ENCODE results near the gene YY1.

Gene YY1

DNA sequence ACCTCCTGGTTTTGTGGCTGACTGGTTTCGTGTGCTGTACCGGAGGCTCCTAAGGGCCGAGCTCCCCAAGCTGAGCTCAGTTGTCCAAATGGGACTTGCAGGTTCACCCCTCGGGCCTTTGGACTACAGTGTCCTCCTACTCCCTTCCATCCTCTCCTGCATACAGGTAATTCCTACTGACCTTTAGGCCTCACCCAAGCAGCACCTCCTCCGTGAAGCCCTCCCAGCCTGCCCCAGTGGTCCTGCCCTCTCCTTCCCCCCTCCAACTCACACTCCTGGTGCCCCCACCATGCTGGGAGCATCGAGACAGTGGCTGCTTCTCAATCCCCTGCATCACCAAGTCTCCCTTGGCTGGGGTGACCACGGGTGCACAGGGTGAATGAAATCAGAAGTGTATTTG lies 27.1 kb upstream of the YY1 start:
- Histone ChIP-seq H3K9ac (ENCODE audit: insufficient read length) (no peak overlapping the region), H3K9me3 (ENCODE audit: low read depth, low read length) (no peaks in the 10 kb centered on the region), H3K36me3 (ENCODE audit: insufficient read depth, low read length) (no peaks in the 10 kb centered on the region), H3K4me3 (no peak overlapping the region), H3K27ac (no peak overlapping the region)
- no peak for TF ChIP-seq EZH2 (IDR thresholded peaks at IDR 0.05)
- TF ChIP-seq FOXP2 (optimal IDR thresholded peaks at IDR 0.05; ENCODE audit: control extremely low read depth, extremely low read length, insufficient read depth), result no peak
- no peak for DNase-seq (ENCODE audit: low read depth, low spot score)

DNA sequence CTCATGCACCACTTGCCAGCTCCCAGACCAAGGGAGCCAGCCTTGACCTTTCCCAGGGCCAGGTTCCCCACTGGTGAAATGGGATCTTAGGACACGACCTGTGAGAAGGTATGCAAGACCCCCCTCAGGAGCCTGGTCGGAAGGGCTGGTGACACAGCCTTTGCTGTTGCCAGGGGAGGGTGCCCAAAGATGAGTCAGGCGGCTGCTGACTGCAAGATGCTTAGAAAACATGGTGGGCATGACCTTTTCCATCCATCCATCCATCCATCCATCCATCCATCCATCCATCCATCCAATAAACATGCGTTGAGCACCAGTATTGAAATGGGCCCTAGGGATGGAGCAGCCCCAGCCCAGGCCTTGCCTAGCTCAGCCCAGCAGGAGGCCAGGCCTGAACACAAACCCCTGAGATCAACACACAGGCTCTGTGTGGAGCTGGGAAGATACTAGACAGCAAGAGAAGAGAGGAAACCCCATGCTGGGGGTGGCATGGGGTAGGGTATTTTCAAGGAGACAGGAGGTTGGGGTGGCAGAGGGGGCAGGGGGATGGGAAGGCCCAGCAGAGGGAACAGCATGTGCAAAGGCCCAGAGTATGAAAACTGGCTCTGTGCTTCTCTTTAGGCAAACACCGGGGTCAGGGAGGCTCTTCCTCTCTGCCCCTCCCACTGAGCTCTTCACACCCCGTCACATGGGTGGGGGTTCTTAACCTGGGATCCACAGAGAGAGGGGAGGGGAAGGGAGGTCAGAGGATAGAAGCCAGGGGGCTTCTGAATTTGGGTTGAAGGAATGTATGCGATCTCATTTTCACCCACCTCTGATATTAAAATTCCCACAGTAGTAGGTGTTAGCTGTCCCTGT lies 26.2 kb upstream of the YY1 start:
- TF ChIP-seq POLR2AphosphoS5 (IDR thresholded peaks at IDR 0.05; ENCODE audit: borderline replicate concordance, low read depth, low read length), result 0 out of 2 replicates have a peak, but pooled peaks have one; percentile 23
- no peak for TF ChIP-seq FOXP2 (optimal IDR thresholded peaks at IDR 0.05; ENCODE audit: control extremely low read depth, extremely low read length, insufficient read depth)
- TF ChIP-seq EZH2 (IDR thresholded peaks at IDR 0.05), result no peak
- H3K27ac ChIP-seq, result peak overlapping the region; percentile 88; the same call in 1 of the 2 replicates
- H3K4me3 ChIP-seq, result no peak overlapping the region
- peak overlapping the region; percentile 92 for H3K9ac ChIP-seq (ENCODE audit: insufficient read length)
- no peaks in the 10 kb centered on the region for H3K36me3 ChIP-seq (ENCODE audit: insufficient read depth, low read length)
- no peaks in the 10 kb centered on the region for H3K9me3 ChIP-seq (ENCODE audit: low read depth, low read length)
- no peak for DNase-seq (ENCODE audit: low read depth, low spot score)

DNA sequence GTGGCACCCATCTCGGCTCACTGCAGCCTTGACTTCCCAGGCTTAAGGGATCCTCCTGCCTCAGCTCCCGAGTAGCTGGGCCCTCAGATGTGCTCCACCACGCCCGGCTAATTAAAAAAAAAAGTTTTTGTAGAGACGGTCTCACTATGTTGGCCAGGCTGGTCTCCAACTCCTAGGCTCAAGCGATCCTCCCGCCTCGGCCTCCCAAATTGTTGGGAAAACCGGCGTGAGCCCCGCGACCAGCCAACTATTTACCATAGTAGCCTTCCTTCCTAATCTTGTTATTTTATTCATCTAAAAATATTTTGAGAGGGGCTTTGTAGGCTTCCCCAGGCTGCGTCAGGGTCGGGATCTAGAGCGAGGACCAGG lies 25.4 kb upstream of the YY1 start:
- H3K27ac ChIP-seq, result peak overlapping the region; percentile 88
- peak overlapping the region; percentile 96 for H3K4me3 ChIP-seq

DNA sequence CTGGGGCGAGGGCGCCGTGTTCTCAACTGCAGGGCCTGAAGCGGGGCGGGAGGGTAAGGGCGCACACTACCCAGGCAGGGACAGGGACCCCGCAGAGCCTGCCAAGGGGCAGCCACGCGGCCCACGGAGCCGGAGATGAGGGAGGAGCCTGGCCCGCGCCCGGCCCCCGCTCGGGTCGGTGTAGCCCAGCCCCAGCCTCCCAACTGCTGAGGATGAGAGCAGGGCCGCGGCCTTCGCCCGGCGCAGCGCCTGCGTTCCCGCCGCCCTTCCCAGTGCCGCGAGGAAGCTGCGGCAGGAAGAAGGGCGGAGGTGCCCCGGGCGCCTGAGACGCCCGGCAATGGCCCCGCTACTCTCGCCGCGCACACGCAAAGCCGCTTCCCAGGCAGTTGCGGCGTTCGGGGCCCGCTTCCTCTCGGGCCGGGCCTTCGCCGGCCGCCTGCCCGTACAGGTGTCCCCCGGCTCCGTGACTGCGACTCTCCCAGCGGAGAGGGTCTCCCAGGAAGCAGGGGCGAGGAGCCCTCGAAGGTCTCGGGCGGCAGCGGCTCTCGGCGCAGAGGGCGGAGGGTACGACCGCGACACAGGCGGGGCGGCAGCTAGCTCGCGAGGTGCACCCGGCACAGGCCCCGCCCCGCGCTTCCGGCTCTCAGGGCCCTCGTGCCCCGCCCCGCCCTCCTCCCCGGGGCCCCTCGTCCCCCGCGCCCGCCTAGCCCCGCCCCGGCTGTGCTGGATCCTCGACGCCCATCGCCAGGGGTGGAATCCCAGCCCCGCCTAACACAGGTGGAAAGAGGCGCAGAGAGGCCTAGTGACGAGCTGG lies 24.8 kb upstream of the YY1 start:
- TF ChIP-seq EZH2 (IDR thresholded peaks at IDR 0.05), result no peak
- peak; percentile 94 for TF ChIP-seq POLR2AphosphoS5 (IDR thresholded peaks at IDR 0.05; ENCODE audit: borderline replicate concordance, low read depth, low read length)
- peak; percentile 67 for TF ChIP-seq FOXP2 (optimal IDR thresholded peaks at IDR 0.05; ENCODE audit: control extremely low read depth, extremely low read length, insufficient read depth)
- Histone ChIP-seq H3K4me3 (peak overlapping the region; percentile 96), H3K9ac (ENCODE audit: insufficient read length) (peak overlapping the region; percentile 92), H3K9me3 (ENCODE audit: low read depth, low read length) (no peaks in the 10 kb centered on the region), H3K27ac (peak overlapping the region; percentile 88), H3K36me3 (ENCODE audit: insufficient read depth, low read length) (no peaks in the 10 kb centered on the region)
- DNase-seq (ENCODE audit: low read depth, low spot score), result no peak

More for the DNA sequence above, 25.4 kb upstream of the YY1 start:
- TF ChIP-seq FOXP2 (optimal IDR thresholded peaks at IDR 0.05; ENCODE audit: control extremely low read depth, extremely low read length, insufficient read depth), result no peak
- no peak for TF ChIP-seq POLR2AphosphoS5 (IDR thresholded peaks at IDR 0.05; ENCODE audit: borderline replicate concordance, low read depth, low read length)
- TF ChIP-seq EZH2 (IDR thresholded peaks at IDR 0.05), result no peak
- H3K9ac ChIP-seq (ENCODE audit: insufficient read length), result peak overlapping the region; percentile 92
- no peaks in the 10 kb centered on the region for H3K36me3 ChIP-seq (ENCODE audit: insufficient read depth, low read length)
- DNase-seq (ENCODE audit: low read depth, low spot score), result no peak
- H3K9me3 ChIP-seq (ENCODE audit: low read depth, low read length), result no peaks in the 10 kb centered on the region

DNA sequence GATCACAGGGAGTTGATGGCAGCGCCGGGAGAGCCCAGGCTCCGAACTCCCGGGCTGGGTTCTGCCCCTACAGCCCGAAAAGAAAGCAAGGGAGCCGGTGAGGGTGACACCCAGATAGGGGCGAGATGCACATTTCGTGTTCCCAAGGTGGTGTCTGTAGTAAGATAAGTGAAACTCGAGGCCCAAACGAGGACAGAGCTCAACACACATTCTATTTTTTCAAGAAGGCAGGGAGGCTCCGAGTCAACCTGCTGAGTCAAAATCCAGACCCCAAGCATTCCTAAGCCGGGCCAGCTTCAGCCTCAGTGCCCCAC lies 24.2 kb upstream of the YY1 start:
- H3K27ac ChIP-seq, result no peak overlapping the region
- TF ChIP-seq EZH2 (IDR thresholded peaks at IDR 0.05) (no peak), POLR2AphosphoS5 (IDR thresholded peaks at IDR 0.05; ENCODE audit: borderline replicate concordance, low read depth, low read length) (no peak), FOXP2 (optimal IDR thresholded peaks at IDR 0.05; ENCODE audit: control extremely low read depth, extremely low read length, insufficient read depth) (no peak)
- no peak for DNase-seq (ENCODE audit: low read depth, low spot score)
- H3K4me3 ChIP-seq, result peak overlapping the region; percentile 96
- H3K36me3 ChIP-seq (ENCODE audit: insufficient read depth, low read length), result no peaks in the 10 kb centered on the region
- no peaks in the 10 kb centered on the region for H3K9me3 ChIP-seq (ENCODE audit: low read depth, low read length)
- H3K9ac ChIP-seq (ENCODE audit: insufficient read length), result no peak overlapping the region

DNA sequence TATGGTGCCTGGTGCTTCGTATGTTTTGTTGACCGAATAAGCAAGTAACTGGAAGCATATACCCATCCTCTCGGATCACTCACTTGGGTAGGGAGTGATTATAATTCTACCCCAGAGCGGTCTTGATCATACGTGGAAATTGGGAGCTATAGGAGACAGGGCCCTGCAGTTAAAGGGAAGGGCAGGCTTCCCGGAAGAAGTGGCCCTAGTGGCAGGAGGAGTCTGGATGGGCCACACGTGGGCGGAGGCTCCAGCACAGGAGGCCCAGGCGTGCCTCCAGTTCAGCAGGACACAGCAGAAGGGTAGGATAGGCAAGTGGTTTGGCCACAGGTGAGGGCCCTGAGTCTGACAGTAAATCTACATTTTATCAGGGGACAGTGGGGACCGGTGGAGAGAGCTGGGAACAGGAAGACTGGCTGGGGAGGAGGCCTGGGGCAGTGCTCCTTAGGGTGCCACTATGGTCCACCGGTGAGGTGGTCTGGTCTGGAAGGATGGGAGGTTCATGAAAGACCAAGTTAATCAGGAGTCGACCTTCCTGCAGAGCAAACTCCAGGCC lies 23.5 kb upstream of the YY1 start:
- Histone ChIP-seq H3K9ac (ENCODE audit: insufficient read length) (no peak overlapping the region), H3K27ac (peak overlapping the region; percentile 8; the same call in 1 of the 2 replicates), H3K4me3 (no peak overlapping the region), H3K36me3 (ENCODE audit: insufficient read depth, low read length) (no peaks in the 10 kb centered on the region), H3K9me3 (ENCODE audit: low read depth, low read length) (no peaks in the 10 kb centered on the region)
- TF ChIP-seq EZH2 (IDR thresholded peaks at IDR 0.05), result no peak
- TF ChIP-seq POLR2AphosphoS5 (IDR thresholded peaks at IDR 0.05; ENCODE audit: borderline replicate concordance, low read depth, low read length), result no peak
- TF ChIP-seq FOXP2 (optimal IDR thresholded peaks at IDR 0.05; ENCODE audit: control extremely low read depth, extremely low read length, insufficient read depth), result no peak
- DNase-seq (ENCODE audit: low read depth, low spot score), result no peak

DNA sequence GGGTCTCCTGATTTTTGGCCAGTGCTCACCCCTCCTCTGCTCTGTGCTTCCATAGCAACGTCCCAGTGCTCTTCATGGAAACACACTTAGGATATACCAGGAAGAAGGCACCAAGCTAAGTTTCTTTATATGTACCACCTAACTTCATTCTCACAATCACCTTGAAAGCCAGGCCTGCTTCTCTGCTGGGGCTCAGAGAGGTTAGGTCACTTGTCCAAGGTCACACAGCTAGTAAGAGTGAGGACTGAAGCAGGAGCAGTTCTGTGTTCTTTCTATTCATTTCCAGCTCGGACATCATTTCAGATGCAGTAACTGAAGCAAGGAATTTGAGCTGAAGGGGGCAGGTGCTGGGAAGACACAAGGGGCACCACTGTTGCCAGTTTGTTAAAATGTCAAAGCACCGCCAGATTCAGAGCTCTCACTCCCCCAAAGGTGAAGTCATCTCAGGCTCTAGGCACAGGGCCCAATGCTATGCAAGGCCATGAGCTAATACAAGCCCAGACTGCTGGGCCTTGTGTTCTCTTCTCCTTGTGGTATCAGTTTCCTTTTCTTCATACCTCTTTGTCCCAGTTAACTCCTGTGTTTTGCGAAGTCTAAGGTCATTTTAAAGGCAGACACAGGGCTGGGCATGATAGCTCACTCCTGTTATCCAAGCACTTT lies 19.7 kb upstream of the YY1 start:
- no peak for TF ChIP-seq EZH2 (IDR thresholded peaks at IDR 0.05)
- no peak for TF ChIP-seq POLR2AphosphoS5 (IDR thresholded peaks at IDR 0.05; ENCODE audit: borderline replicate concordance, low read depth, low read length)
- no peak for TF ChIP-seq FOXP2 (optimal IDR thresholded peaks at IDR 0.05; ENCODE audit: control extremely low read depth, extremely low read length, insufficient read depth)
- Histone ChIP-seq H3K9ac (ENCODE audit: insufficient read length) (no peak overlapping the region), H3K9me3 (ENCODE audit: low read depth, low read length) (no peaks in the 10 kb centered on the region), H3K27ac (no peak overlapping the region), H3K4me3 (no peak overlapping the region), H3K36me3 (ENCODE audit: insufficient read depth, low read length) (no peaks in the 10 kb centered on the region)
- DNase-seq (ENCODE audit: low read depth, low spot score), result no peak

All from SK-N-MC (cell line).